ENCODE measurements around the gene RPL15. TPM values are rescaled to one million over a fixed set of nuclear protein-coding genes. Genes with fewer than 3 reads are reported as not detected.

RPL15 gene
- total and polyA plus RNA-seq, 2 of the 8 experiments (the other 6 are each of a cell fraction or from before 2014, with no cell fraction given): 2,819 to 6,473 TPM

GRCh38 chr3:23916152-23916885, 613 bp upstream of the RPL15 start (continued):
- TF ChIP-seq BRCA1 (IDR thresholded peaks at IDR 0.05; ENCODE audit: low read depth, low read length) (no peak; the same call in 1 of the 2 replicates), CHD1 (IDR thresholded peaks at IDR 0.05; ENCODE audit: low read depth, low read length) (no peak), CEBPB (IDR thresholded peaks at IDR 0.05; ENCODE audit: low read depth, low read length) (no peak), CTBP2 (IDR thresholded peaks at IDR 0.05; ENCODE audit: borderline replicate concordance, insufficient read depth, insufficient read length, low read length) (peak; percentile 15), KDM4A (IDR thresholded peaks at IDR 0.05; ENCODE audit: low read depth, low read length, severe bottlenecking) (peak; percentile 76), KDM1A (IDR thresholded peaks at IDR 0.05; ENCODE audit: borderline replicate concordance, low read length) (no peak), SP2 (IDR thresholded peaks at IDR 0.05; ENCODE audit: low read length) (no peak), RFX5 (IDR thresholded peaks at IDR 0.05; ENCODE audit: borderline replicate concordance, low read depth, low read length) (no peak), SAP30 (IDR thresholded peaks at IDR 0.05; ENCODE audit: insufficient read depth, insufficient replicate concordance, low read length) (no peak), ASH2L (IDR thresholded peaks at IDR 0.05; ENCODE audit: low read length) (peak; percentile 91), RBBP5 (IDR thresholded peaks at IDR 0.05; ENCODE audit: borderline replicate concordance, low read depth, low read length) (peak; percentile 93; the same call in 1 of the 2 replicates), RNF2 (IDR thresholded peaks at IDR 0.05; ENCODE audit: borderline replicate concordance, low read depth, low read length, missing control alignments, poor library complexity, severe bottlenecking) (no peak), FOSL1 (IDR thresholded peaks at IDR 0.05; ENCODE audit: insufficient read depth, low read depth, low read length) (no peak)
- TF ChIP-seq, protein P1, sequence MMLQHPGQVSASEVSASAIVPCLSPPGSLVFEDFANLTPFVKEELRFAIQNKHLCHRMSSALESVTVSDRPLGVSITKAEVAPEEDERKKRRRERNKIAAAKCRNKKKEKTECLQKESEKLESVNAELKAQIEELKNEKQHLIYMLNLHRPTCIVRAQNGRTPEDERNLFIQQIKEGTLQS (IDR thresholded peaks at IDR 0.05; ENCODE audit: insufficient read depth, low read depth, low read length): no peak
- TF ChIP-seq, protein P2, sequence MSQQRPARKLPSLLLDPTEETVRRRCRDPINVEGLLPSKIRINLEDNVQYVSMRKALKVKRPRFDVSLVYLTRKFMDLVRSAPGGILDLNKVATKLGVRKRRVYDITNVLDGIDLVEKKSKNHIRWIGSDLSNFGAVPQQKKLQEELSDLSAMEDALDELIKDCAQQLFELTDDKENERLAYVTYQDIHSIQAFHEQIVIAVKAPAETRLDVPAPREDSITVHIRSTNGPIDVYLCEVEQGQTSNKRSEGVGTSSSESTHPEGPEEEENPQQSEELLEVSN (IDR thresholded peaks at IDR 0.05): no peak
- TF ChIP-seq, protein P3, sequence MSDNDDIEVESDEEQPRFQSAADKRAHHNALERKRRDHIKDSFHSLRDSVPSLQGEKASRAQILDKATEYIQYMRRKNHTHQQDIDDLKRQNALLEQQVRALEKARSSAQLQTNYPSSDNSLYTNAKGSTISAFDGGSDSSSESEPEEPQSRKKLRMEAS (IDR thresholded peaks at IDR 0.05): no peak

Data from H1 (cell line).